NCI-H345 treated with DMSO at 0.1 percent for 48 hours (cell line): ENCODE results near the gene PCCA.
A peak's percentile ranks its signal among the peaks of the same experiment; 100 is the strongest.
"Not testable (repeated sequence)": the region's sequence is repeated elsewhere in the genome, so short reads cannot be mapped to it uniquely, and the experiment has no call there.

Source experiments
- DNase-seq: peaks from one replicate; lab custom pipeline; 2025; ENCODE audit not compliant: unreplicated experiment; lab: John Stamatoyannopoulos, UW

The PCCA gene

DNA sequence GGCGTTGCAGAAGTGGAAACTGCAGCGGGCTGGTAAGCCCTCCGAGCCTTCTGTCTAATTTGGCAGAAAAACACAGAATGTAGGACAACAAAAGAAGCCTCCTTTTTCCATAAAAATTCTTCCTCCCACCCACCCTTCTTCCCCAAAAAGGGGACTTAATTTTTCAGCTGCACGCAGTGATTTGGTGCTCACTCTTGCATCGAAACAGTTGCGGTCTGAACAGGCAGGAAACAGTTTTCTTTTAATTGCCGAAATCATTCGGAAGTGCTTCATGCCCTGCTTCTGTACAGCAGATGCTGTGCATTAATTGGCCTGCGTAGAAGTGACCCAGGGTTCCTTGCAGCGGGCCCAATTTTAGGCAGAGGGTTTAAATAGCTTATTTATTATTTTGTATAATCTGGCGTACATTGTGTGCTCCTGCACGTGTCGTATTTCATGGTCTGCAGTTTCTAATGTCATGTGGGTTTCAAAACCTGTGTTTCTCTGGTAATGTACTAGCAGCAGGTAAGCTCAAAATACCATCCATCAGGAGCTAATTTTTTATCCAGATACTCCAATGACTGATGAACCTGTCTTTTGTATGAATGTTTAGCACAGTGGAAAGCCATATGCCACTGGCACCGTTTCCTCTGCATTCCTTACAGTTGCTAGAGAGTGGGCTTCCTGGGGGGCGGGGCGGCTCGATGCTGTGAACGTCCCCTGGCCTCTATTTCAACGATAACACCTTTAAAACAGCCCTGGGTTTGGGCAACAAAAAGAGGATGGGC, 433.1 kb downstream of the PCCA start:
- DNase-seq: no peak

- no peak for DNase-seq
Measured at GRCh38 chr13:100522618-100523309, 433.9 kb downstream of the PCCA start.

- no peak for DNase-seq
Measured at GRCh38 chr13:100523411-100523810, 434.5 kb downstream of the PCCA start.

DNA sequence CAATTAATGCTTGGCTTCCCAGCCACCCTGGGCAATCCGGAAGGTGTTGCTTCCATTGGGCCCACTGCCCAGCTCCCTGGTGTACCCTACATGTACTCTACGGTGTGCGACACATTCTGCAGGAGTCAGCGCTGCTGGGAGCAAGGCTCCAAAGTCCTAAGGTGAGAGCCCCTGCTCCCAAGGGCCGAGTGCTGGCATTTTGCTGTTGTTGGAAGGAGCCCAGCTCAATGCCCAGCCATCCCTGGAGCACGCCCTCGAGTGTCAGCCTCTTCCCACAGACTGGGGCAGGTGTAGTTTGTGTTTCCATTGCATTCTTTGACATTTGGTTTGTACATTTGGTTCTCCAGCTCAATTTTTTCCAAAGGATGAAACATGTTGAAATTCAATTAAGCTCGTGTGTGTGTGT, 435.1 kb downstream of the PCCA start:
- no peak for DNase-seq

GRCh38 chr13:100524688-100525087, 435.8 kb downstream of the PCCA start:
- not testable (repeated sequence) for DNase-seq

- no peak for DNase-seq
Measured at GRCh38 chr13:100525453-100526317, 436.8 kb downstream of the PCCA start.

- DNase-seq: no peak
Measured at GRCh38 chr13:100526318-100527000, 437.6 kb downstream of the PCCA start.

GRCh38 chr13:100527644-100528043, 438.8 kb downstream of the PCCA start:
- DNase-seq: no peak

DNA sequence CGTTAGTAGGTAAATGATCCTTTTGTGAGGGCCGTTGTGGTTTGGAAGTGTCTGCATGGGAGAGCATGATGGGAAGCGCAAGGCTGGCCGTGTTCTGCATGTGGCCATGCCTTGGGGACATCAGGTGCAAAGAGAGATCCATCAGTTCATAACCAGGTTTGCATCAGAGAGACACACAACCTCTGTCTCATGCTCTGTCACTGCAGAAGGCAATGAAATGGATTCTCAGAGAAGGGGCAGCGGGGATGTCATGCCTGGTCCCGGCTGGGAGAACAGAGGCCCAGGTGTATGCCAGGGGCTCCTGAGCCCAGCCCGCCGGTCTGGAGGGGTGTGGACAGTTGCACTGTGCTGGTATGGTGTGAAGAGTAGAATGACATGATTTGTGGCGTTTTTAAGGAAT, 439.5 kb downstream of the PCCA start:
- DNase-seq: no peak

- DNase-seq: no peak
Measured at GRCh38 chr13:100528820-100529219, 439.9 kb downstream of the PCCA start.

DNA sequence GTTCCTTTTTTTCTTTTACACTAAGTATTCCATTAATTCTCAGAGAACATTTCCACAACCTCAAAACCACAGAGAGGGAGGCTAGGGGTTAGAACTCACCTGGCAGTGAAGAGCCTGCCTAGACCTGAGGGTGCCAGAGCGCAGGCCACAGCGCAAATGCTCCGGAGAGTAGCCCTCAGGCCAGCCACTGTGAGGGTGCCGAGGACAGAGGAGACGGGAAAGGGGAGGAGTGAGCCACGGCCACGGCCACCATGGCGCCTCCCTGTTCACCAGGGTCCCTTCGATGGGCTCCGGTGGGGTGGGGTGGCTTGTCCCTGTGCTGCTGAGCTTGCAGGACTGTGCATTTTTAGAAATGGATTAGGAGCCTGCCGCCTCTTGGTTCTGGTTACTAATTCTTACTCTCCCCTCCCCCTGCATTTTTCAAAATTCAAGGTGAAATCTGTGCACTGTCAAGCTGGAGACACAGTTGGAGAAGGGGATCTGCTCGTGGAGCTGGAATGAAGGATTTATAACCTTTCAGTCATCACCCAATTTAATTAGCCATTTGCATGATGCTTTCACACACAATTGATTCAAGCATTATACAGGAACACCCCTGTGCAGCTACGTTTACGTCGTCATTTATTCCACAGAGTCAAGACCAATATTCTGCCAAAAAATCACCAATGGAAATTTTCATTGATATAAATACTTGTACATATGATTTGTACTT, 440.9 kb downstream of the PCCA start:
- no peak for DNase-seq

DNA sequence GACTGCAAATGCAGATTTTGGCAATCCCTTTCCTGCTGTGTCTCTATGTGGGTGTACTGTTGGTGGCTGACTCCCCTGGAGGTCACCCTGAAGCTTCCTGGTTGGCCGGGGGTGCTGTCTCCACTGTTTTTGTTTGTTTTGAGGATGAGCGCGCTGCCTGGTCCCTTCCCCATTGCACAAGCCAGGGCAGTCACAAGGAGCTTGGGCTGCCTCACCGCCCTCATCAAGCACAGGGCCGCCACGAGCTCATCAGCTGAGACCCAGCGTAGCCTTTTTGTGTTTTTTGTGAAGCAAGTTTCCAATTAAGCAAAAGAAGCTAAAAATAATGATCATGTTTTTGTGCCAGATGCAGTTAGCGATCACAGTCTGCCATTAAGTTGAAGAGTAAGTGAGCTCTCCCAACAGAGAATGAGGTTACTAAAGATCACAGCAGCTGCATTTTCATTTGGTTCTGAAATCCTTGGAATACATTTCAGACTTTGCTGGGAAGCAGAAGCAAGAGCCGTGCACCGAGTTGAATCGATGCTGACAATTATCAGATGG, 441.8 kb downstream of the PCCA start:
- DNase-seq: no peak

DNA sequence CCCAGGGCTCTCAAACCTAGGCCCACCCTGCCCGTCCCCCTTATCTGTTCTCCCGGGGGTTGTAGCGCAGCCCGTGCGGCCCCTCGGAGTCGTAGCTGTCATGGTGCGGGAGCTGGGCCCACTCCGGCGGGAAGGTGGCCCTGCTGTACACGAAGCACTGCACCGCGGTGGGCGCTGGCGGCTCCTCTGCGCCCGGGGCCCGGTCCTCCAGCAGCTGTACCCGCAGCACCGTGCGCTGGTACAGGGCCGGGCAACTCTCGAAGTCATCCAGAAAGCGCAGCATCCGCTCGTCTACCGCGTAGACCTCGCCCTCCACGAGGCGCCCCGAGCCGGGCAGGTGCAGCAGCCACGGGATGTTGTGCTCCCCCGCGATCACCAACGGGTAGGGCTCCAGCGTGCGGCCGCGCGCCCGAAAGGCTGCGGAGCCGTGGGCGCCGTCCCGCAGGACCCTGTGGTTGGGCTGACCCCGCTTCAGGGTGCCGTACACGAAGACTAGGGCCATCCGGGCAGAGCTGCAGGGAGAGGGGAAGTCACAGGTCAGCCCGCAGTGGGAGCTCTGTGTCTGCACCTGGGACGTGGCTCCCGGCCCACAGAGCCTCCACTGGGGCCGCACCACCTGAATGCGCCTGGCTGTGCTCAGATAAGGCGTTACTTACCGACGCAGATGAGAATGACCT, 443.3 kb downstream of the PCCA start:
- no peak for DNase-seq

- DNase-seq: no peak
Measured at GRCh38 chr13:100532836-100533435, 444.0 kb downstream of the PCCA start.

GRCh38 chr13:100533588-100534041, 444.7 kb downstream of the PCCA start:
- DNase-seq: peak; percentile 71

DNA sequence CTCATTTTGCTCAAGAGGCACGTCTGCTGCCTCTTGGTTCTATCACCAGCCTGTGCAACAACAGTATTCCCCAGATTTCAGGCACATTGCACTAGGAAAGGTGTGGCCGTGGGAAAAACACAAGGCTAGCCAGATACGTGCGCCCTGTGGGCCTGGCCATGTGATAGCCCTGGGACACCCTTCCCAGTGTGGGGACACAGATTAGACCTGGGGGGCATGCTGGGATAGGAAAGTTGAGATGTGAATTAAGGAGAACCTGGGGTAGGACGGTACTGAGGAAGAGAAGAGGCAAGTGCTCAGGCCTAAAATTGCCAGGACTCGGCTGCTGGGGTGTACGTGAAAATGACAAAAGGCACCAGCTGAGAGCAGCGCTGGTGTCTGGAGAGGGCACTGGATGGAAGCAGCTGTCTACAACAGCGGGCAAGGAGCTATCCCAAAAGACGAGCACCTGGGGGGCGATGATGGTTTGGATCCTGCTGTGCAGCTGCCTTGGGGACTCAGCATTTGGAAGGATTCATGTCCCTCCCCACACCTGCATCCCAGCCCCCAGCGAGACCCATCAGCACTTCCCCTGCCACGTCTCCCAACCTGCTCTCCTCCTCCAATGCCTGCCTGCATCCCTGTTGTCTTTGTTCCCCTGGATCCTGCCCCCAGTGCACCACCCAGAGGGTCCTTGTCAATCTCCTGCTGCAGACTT, 445.4 kb downstream of the PCCA start:
- DNase-seq: peak; percentile 50

DNA sequence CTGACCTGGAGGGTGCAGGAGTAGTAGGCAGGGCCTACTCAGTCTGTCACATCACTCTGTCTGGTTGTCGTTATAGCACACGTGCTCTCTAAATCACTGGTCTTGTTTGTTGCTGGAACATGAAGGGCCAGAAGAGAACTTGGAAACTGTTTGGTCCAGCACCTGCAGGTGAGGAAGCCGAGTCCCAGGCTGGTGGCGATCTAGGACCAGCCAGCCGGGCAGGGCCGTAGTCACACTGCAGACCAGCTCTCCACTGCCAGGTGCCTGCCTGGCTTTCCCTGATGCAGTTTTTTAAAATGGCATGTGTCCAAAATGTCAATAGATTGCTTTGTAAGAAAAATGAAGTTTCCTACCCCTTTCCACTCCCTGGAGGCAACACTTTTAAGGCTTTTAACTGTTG, 446.0 kb downstream of the PCCA start:
- peak; percentile 39 for DNase-seq

DNA sequence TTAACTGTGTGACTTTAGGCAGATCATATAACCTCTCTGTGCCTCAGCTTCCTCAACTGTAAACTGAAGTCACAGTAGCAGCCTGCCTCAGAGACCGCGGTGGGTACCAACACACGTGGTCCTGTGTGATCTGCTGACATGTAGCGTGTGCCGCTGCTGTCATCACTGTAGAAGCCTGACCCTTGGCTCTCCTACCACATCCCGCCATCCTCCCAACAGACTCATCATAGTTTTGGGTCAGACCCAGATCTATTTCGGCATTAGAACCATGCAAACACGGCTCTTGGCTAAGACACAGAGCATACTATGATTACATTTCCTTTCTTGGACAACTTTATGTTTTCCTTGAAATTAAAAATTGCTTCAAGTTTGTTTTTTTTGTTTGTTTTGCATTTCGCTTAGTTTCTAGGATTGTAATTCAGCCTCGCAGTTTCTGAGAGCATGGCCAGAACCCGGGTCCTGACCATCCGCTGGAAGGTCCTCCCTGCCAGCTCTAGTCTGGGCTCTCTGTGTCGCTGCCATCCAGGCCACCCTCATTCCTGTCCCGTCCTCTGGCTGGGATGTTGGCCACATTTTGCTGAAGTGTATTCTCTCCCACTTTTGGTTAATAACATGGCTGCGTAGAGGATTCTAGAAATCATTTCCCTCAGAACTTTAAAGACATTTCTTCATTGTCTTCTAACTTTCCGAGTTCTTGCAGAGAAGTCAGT, 446.7 kb downstream of the PCCA start:
- no peak for DNase-seq
